Choroid plexus epithelial cell (primary cell): ENCODE measurements around the gene LCN15.
"Not testable (repeated sequence)": the region's sequence is repeated elsewhere in the genome, so short reads cannot be mapped to it uniquely, and the experiment has no call there.

Experiments used
- DNase-seq: peaks from one replicate; pipeline ENCODE4 v3.0.0-alpha.2; 2010; ENCODE audit warnings: low read depth
- H3K4me3 ChIP-seq: 2 replicates; pipeline ENCODE4 v1.5.1; 2011; ENCODE audit warnings: low read depth, mild to moderate bottlenecking, control low read depth, low read length, moderate library complexity
- CTCF ChIP-seq: conservative IDR thresholded peaks from 2 replicates; pipeline ENCODE4 v1.5.1; 2011; ENCODE audit warnings: low read depth, mild to moderate bottlenecking, control low read depth, inconsistent platforms, low read length, moderate library complexity

Gene LCN15

DNA sequence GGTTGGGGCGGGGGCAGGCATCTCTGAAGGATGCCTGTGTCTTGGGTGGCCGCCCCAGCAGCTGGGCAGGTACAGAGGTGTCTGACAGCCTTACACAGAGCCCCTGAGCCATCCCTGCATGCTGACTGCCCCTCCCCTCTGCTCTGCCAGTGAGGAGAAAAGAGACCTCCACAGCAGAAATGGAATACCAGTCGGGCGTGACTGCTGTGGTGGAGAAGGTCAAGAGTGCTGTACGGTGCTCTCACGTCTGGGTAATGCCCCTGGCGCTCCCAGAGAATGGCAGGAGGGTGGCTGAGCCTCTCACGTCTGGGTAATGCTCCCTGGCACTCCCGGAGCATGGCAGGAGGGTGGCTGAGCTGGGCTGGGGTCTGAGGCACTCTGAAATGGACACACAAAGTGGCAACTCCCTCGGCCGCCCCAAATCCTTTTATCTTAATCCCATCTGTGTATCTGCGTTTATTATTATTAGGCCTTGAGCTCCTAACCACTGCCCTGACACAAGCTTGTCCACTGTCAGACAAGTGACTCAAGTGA lies 41.0 kb upstream of the LCN15 start:
- H3K4me3 ChIP-seq, result no peak overlapping the region
- DNase-seq, result no peak
- TF ChIP-seq CTCF, result no peak

DNA sequence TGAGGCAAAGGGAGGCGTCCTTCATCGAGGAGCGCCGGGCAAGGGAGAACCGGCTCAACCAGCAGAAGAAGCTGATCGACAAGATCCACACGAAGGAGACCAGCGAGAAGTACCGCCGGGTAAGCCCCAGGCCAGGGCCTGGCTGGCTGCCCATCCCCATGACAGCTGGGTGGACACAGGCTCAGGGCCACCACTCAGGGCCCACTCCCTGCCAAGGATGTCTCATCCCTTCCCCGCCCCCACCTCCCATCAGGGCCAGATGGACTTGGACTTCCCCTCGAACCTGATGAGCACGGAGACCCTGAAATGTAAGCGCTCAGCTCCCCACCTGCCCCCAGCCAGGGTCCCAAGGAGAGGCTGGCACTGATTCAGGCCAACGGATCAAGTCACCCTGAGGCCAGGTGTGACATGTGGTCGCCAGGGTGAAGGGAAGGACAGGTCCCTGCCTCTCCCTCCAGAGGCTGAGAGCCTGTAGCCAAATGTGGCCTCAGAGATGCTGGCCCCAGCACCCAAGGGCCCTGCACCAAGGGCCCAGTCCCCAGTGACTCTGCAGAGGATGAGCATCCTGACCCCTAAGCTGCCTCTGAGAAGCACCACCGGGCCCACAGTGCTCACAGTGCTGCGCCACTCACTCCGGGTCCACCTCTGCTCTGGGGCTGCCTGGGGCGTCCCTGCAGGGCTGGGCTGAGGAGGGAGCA lies 40.3 kb upstream of the LCN15 start:
- no peak for TF ChIP-seq CTCF
- no peak overlapping the region for H3K4me3 ChIP-seq
- DNase-seq, result no peak

DNA sequence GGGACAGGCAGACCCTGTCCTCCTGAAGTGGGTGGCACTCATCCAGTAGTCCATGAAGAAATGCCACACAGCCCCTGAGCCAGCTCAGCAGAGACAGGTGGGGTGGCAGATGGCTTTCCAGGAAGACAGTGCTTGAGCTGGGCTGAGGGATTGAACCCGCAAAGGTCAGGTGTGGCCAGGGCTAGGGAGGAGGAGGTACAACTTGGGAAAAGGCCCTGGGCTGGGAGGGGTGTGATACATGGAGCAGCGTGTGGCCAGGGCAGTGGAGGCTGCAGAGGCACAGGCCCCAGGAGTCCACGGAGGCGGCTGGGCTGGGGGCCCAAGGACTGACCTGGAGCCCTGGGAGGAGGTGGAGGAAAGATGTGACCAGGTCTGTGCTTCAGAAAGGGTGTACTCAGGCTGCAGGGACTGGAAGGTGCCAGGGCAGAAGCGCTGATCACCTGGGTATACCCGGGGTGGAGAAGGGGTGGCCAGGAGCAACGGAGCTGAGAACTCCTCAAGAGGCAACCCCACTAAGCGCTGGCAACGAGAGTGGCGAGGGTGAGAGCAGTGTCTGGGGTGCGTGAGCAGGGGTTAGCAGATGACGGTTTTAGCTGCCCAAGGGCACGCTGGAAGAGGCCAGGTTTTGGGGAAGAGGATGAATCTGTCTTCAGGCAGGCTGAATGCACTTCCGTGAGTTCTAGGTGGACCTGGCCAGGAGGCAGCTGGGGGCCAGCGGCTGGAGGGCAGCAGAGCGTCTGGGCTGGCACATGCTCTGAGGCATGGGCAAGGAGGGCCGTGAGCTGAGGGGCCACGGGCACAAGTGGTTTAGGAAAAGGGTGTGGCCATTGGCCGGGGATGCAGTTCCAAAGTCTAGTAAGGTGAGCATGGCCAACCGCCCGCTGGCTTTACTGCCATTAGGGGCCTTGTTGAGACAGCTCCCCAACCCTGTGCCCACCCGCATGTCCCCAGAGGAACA lies 39.5 kb upstream of the LCN15 start:
- DNase-seq, result no peak
- H3K4me3 ChIP-seq, result no peak overlapping the region
- TF ChIP-seq CTCF, result no peak

GRCh38 chr9:136803009-136803550 lies 38.8 kb upstream of the LCN15 start:
- DNase-seq, H3K4me3 ChIP-seq: not testable (repeated sequence)

DNA sequence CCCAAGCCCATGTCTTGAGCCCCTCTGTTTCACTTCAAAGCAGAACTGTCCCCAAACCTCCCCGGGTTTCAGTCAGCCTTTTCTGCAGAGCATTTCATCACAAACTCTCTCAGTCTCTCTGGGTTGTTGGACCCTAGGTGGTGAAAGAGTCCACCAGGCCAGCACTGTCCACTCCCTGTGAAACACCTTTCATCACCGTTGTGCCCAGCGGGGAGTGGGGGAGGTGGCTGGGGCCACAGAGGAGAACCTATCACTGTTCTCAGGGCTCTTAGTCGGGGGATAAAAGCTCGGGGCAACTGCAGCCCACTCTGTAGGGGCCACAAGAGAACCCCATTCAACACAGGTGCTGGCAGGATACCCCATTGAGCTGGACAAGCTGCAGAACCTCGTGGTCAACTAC lies 38.0 kb upstream of the LCN15 start:
- no peak for DNase-seq
- no peak for TF ChIP-seq CTCF
- H3K4me3 ChIP-seq, result no peak overlapping the region

DNA sequence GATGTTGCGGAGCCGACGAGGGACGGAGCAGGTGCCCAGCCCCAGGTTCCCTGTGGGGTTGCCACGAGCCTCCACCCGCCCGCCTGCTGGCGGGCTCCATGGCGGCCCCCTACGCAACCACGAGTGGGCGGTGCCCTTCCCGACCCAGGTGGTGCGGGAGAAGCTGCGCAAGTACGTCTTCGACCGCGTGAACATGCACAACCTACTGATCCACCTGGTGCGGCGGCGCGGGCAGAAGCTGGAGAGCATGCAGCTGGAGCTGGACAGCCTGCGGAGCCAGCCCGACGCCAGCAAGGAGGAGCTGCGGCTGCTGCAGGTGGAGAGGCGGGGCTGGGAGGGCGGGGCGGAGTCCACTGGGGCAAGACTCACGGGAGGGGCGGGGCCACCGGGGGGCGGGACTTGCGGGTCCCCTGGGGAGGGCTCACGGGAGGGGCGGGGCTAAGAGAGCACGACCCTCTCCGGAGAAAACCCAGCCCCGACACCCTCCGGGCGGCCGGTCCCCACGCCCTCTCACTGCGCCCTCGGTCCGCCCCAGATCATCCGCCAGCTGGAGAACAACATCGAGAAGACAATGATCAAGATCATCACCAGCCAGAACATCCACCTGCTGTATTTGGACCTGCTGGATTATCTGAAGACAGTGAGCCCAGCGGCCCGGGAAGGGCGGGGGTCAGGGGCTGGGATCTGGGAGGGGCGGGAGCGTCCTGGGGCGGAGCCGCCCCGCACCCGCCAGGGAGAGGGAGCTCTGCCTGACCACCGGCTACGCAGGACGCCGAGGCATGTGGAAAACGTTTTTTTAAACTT lies 35.7 kb upstream of the LCN15 start:
- peak; percentile 62 for DNase-seq
- TF ChIP-seq CTCF, result no peak
- H3K4me3 ChIP-seq, result no peak overlapping the region
